RWPE2 (cell line): ENCODE results near the gene COL15A1.

Experiments used
- ATAC-seq: fragments of 200-7000 bp; cut with Tn5 transposase; 3 replicates; pipeline ENCODE4 v1.9.1; 2021; ENCODE audit warnings: low read depth
- DNase-seq: peaks from one replicate; pipeline ENCODE4 v3.0.0-alpha.2; 2020; ENCODE audit warnings: low spot score
- H3K27ac ChIP-seq: fragments of 450-650 bp; 2 replicates; pipeline ENCODE4 v1.5.1; 2017; ENCODE audit warnings: mild to moderate bottlenecking; ENCODE audit not compliant: poor library complexity, severe bottlenecking
- H3K27me3 ChIP-seq: fragments of 250-450 bp; sonication (Bioruptor Pico); 2 replicates; pipeline ENCODE4 v1.5.1; 2021; ENCODE audit warnings: mild to moderate bottlenecking, moderate library complexity; ENCODE audit not compliant: insufficient read depth, poor library complexity, severe bottlenecking
- H3K36me3 ChIP-seq: fragments of 250-450 bp; sonication (Bioruptor Pico); 2 replicates; pipeline ENCODE4 v1.5.1; 2020; ENCODE audit warnings: low read depth, mild to moderate bottlenecking, moderate library complexity
- H3K4me1 ChIP-seq: fragments of 250-450 bp; sonication (Bioruptor Pico); 2 replicates; pipeline ENCODE4 v1.5.1; 2021; ENCODE audit warnings: mild to moderate bottlenecking, moderate library complexity; ENCODE audit not compliant: insufficient read depth, poor library complexity, severe bottlenecking
- H3K4me3 ChIP-seq: fragments of 250-450 bp; sonication (Bioruptor Pico); 2 replicates; pipeline ENCODE4 v1.5.1; 2021; ENCODE audit warnings: mild to moderate bottlenecking, moderate library complexity; ENCODE audit not compliant: severe bottlenecking
- H3K9me3 ChIP-seq: fragments of 250-450 bp; sonication (Bioruptor Pico); 2 replicates; pipeline ENCODE4 v1.5.1; 2021; ENCODE audit warnings: mild to moderate bottlenecking, moderate library complexity; ENCODE audit not compliant: severe bottlenecking
- CTCF ChIP-seq: fragments of 450-650 bp; IDR thresholded peaks from one replicate; pipeline ENCODE4 v1.5.1; 2017; ENCODE audit warnings: mild to moderate bottlenecking, moderate library complexity; ENCODE audit not compliant: poor library complexity, severe bottlenecking

Gene COL15A1

DNA sequence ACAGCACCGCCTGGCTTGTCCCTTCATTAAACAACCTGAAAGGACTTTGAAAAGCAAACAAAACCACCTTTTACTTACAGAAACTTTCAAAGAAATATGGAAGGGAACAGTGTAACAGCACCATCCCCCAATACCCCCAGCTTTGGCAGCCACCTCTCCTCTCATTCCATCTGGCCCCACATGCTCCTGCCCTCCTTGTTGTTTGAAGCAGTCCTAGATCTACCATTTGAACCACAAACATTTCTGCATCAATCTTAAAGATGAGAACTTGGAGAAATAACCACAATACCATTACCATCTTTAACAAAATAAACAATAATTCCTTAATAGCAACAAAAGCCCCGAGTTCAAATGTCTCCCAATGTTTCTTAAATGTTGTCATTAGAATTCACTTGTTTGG is 17.8 kb upstream of the COL15A1 start:
- Histone ChIP-seq H3K9me3 (no peaks in the 10 kb centered on the region), H3K4me1 (no peaks in the 10 kb centered on the region), H3K27ac (no peak overlapping the region), H3K4me3 (no peak overlapping the region), H3K27me3 (peaks cover 8% of the 10 kb centered on the region), H3K36me3 (no peaks in the 10 kb centered on the region)
- DNase-seq (no peak), ATAC-seq (no peak)
- TF ChIP-seq CTCF: no peak

- H3K27me3 ChIP-seq: peaks cover 8% of the 10 kb centered on the region
- no peak overlapping the region for H3K27ac ChIP-seq
- H3K4me1 ChIP-seq: no peaks in the 10 kb centered on the region
- DNase-seq (no peak), ATAC-seq (no peak)
- no peaks in the 10 kb centered on the region for H3K9me3 ChIP-seq
- no peak for TF ChIP-seq CTCF
- H3K4me3 ChIP-seq: no peak overlapping the region
- no peaks in the 10 kb centered on the region for H3K36me3 ChIP-seq
Measured at GRCh38 chr9:98927724-98928123, 16.0 kb upstream of the COL15A1 start.

DNA sequence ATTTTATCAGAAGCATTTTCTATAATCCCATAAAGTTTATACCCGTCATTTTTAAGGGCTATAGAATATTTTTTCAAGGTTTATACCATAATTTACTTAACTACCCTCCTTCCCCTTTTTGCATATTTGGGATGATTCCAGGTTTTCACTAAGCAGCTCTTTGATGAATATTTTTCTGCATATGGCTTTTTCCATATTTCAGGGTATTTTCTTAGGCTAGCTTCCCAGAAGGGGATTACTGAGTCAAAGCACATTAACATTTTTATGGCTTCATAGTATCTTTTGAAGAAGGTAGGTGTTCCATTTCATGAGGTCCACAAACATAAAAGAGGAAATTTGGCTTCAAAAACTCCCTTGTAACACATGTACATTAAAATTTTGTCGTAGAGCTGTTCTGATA is 14.6 kb upstream of the COL15A1 start:
- H3K27ac ChIP-seq: no peak overlapping the region
- H3K9me3 ChIP-seq: no peaks in the 10 kb centered on the region
- DNase-seq (no peak), ATAC-seq (no peak)
- TF ChIP-seq CTCF: no peak
- no peaks in the 10 kb centered on the region for H3K4me1 ChIP-seq
- H3K36me3 ChIP-seq: no peaks in the 10 kb centered on the region
- H3K4me3 ChIP-seq: no peak overlapping the region
- H3K27me3 ChIP-seq: peaks cover 8% of the 10 kb centered on the region

DNA sequence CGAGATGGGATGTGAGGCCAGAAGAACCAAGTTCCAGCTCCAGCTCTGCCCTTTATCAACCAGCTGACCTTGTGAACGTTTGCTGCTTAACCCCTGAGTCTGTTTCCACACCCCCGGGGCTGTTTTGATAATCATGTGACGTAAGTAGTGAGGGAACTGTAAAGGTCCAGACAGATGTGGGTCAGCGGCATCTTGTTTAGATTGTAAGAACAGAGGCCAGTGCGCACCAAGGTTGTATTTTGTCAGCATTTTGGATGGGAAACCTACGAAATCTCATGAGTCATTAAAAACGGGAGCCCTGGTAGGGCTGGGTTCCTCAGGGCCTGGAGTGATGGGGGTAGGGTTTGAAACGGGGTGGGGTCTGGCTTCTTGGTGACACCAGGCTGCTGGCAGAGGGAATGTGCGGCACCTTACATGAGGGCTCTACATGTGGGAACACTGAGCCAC is 13.8 kb upstream of the COL15A1 start:
- ATAC-seq (no peak), DNase-seq (no peak)
- no peaks in the 10 kb centered on the region for H3K9me3 ChIP-seq
- H3K27ac ChIP-seq: no peak overlapping the region
- no peak overlapping the region for H3K4me3 ChIP-seq
- no peaks in the 10 kb centered on the region for H3K4me1 ChIP-seq
- TF ChIP-seq CTCF: no peak
- H3K27me3 ChIP-seq: peaks cover 11% of the 10 kb centered on the region
- no peaks in the 10 kb centered on the region for H3K36me3 ChIP-seq

DNA sequence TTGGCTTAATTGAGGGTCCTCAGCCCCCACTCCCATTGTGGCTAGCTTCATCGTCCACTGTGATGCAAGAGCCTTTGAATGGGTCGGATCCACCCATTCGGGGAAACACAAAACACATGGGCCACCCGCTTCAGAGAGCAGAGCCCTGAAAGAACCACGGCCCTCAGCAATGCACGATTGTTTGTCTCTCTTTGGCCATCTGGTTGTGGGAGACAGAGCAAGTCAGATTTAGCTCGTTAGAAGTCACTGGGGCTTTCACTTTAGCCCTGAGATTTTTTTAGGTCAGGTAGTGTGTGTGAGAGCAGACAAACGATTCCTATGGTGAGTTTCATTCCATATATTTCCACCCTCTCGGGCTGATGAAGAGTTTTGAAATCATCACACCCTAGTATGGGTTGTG is 12.9 kb upstream of the COL15A1 start:
- ATAC-seq (no peak), DNase-seq (no peak)
- Histone ChIP-seq H3K27ac (no peak overlapping the region), H3K9me3 (no peaks in the 10 kb centered on the region), H3K4me3 (no peak overlapping the region), H3K36me3 (no peaks in the 10 kb centered on the region), H3K27me3 (peaks cover 11% of the 10 kb centered on the region), H3K4me1 (no peaks in the 10 kb centered on the region)
- TF ChIP-seq CTCF: no peak
